GF-D8 (cell line): ENCODE results near the gene H6PD.

Experiments
- DNase-seq: peaks from one replicate; lab custom pipeline; 2025; lab: John Stamatoyannopoulos, UW

The H6PD gene

DNA sequence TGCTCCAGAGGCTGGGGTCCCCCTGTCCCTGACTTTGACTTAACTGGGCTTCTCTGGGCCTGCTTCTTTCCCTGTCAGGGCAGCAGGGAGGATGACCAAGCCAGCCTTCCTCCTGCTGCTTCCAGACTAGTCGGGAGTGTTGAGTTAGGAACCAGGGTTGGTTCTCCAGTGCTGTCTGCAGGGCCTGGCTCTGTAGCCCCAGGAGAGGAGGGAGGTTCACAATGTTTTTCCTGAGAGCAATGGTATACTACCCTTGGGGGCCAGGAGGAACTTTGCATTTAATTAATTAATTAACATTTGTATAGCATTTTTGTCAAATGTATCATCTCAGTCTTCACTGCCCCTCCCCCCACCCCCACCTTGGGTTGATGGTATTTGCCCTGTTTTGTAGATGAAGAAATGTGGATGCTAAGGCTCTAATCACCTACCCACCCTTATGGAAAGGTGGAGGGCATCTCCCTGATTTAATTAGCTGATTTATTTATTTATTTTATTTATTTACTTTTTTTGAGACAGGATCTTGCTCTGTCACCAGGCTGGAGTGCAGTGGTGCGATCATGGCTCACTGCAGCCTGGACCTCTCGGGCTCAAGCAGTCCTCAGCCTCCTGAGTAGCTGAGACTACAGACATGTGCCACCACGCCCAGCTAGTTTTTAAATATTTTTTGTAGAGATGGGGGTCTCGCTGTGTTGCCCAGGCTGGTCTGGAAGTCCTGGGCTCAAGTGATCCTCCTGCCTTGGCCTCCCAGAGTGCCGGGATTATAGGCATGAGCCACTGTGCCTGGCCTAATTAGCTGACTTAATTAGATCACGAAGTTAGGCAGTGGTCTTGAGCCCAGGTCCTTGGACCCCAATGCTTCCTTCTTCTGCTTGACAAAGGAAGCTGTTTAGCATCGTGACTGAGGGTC lies 6.6 kb downstream of the H6PD start:
- DNase-seq: no peak

DNA sequence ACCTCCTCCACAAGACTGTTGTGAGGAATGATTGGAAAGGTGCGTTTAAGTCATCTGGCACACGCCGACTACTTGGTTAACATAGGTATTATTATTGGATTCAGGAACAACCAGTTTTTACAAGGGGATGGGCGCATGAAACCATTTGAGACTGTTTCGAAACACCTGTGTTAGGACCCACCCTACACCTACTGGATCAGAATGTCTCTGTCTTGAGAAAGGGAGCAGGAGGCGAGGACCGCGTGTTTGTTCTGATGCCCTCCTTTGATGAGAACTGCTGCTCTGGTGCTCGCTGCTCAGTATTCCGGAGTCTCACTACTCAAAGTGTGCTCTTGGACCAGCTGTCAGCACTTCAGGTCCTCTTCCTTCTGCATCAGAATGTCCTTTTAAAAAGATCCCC lies 7.3 kb downstream of the H6PD start:
- no peak for DNase-seq

- peak; percentile 49 for DNase-seq
Observed at GRCh38 chr1:9242338-9242969, 7.9 kb downstream of the H6PD start.

- no peak for DNase-seq
Observed at GRCh38 chr1:9243066-9243739, 8.6 kb downstream of the H6PD start.

GRCh38 chr1:9244501-9245229 lies 10.1 kb downstream of the H6PD start:
- DNase-seq: peak; percentile 93

DNA sequence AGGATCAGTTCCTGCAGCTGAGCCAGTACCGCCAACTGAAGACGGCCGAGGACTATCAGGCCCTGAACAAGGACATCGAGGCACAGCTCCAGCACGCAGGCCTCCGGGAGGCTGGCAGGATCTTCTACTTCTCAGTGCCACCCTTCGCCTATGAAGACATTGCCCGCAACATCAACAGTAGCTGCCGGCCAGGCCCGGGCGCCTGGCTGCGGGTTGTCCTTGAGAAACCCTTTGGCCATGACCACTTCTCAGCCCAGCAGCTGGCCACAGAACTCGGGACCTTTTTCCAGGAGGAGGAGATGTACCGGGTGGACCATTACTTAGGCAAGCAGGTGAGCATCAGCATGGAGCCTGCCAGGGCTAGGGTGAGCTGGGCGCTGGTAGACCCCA lies 10.7 kb downstream of the H6PD start:
- DNase-seq: no peak

GRCh38 chr1:9245661-9246060 lies 11.1 kb downstream of the H6PD start:
- no peak for DNase-seq

GRCh38 chr1:9246215-9246614 lies 11.6 kb downstream of the H6PD start:
- no peak for DNase-seq

DNA sequence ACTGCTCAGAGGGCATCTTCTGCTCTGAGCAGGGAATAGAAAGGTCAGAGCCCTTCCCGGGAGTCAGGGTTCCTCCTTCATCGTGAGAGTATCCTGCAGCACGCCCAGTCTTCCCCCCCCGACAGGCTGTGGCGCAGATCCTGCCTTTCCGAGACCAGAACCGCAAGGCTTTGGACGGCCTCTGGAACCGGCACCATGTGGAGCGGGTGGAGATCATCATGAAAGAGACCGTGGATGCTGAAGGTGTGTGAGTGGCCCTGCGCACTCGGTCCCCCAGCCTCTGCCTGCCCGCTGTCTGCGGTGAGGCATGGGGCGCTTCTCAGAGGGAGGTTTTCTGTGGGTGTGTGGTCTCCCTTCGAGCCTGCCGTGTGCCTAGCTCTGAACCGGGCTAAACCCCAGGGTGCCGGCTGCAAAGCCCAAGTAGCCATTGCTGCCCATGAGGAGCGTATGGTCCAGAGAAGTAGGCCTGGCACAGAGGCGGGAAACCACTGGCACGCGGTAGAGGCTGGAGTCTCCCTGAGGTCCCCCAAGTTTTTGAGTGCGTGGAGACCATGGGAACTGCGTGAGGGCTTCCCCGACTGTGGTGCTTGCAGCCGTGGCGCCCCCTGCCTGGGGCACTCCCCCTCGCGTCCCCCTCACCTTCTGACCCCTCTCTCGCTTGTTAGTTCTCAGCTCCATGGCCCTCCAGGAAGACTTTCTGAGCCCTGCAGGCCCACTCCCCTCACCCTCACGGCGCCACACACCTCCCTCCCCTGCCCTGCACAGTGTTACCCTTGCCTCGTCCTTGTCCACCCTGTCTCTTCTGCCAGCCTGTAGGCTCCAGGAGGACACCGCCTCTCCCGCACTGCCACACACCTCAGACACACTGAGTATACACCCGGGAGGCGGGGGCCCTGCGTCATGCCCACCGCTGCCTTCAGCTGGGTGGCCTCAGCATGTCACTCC lies 12.5 kb downstream of the H6PD start:
- no peak for DNase-seq

DNA sequence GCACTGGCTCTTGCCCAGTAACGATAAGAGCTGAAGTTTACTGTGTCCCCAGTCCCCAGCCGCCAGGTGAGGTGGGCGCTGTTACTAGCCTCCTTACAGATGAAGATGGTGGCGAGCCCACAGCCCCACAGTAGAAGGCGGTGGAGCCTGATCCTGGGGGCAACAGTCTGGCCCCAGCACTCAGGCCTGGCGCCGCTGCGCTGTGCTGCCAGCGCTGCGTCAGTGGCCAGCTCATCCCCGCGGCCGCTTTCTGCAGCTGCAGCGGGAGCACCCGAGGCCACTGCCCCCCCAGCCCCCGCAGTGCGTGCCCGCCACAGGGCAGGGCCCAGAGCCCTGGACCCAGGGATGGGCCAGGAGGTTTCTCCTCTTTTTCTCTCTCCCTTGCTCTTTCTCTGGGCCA lies 13.3 kb downstream of the H6PD start:
- no peak for DNase-seq

DNA sequence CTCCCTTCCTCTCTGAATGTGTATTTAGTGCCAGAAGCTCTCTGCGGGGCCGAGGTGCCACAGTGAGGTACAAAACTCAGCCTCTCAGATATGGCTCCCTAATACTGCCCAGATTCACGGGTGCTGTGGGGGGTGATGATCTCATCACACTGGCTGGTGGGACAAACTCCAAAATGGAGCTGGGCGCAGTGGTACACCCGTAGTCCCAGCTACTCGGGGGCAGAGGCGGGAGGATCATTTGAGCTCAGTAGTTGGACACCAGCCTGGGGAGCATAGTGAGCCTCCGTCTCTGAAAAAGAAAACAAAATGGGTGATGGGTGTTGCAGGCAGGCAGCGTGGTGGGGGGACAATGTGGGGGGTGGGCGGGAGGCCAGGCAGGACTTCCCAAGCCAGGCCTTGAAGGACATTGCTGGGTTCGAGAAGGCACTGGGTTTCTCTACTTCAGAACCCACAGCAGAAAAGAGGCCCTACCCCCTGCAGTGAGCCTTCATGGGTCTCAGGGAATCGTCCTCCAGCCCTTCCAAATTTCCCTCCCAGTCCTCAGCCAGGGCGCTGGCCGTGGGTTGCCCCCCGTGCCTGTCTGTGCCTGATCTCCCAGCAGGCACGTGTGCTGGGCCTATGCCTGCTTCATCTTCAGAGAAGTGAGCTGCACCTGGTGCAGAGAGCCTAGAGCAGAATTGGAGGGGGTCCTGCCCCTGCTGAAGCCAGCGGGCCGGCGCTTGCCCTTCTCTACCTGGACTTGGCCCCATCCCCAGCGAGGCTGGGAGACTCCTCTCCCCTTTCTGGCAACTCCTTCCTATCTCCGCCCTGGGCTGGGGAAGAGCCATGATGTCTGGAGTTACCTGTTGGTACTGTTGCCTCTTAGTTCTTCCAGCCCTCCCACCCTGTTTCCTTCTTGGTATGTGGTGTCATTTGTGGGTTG lies 14.0 kb downstream of the H6PD start:
- DNase-seq: no peak

DNA sequence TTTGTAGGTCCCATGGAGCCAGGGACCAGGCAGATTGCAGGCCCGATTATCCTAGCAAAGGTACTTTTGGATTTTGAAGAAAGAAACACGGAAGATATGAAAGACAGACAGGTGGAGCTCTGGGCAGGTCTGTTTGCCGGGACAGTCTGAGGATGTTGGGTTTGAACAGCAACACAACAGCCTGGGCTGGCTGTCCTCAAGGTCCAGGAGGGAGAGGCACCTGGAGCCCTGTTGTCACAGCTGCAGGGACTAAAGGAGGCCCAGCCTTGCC lies 14.6 kb downstream of the H6PD start:
- DNase-seq: no peak

GRCh38 chr1:9249534-9250410 lies 15.2 kb downstream of the H6PD start:
- DNase-seq: no peak

- DNase-seq: no peak
Observed at GRCh38 chr1:9250411-9251381, 16.1 kb downstream of the H6PD start.

GRCh38 chr1:9251501-9251900 lies 16.9 kb downstream of the H6PD start:
- DNase-seq: no peak

GRCh38 chr1:9253004-9253403 lies 18.4 kb downstream of the H6PD start:
- DNase-seq: no peak

DNA sequence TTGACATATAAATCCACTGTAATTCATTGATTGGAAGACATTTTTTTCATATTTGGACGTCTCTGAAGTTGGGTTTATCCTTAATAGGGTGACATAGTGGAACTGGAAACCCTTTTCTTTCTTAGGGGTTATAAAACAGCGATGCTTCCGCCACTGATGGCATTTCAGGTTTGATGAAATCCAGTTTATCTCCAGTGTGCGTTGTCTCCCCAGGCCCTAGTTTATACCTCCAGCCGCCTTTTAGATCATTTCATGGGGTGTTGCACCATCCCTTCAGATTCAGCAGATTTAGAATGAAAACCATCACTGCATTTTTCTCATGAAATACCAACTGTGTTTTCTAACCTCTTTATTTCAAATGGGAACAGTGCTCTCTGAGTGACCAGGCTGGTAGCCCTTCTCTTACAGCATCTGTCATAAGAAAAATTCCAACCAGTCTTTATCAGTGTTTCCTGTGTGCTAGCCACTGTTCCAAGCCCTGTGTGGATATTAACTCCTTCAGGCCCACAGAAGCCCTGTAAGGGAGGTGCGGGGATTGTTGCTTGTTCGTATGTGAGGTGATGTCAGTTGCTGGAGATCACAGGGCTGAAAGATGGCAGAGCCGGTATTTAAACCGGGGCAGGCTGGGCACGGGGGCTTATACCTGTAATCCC lies 19.0 kb downstream of the H6PD start:
- no peak for DNase-seq

DNA sequence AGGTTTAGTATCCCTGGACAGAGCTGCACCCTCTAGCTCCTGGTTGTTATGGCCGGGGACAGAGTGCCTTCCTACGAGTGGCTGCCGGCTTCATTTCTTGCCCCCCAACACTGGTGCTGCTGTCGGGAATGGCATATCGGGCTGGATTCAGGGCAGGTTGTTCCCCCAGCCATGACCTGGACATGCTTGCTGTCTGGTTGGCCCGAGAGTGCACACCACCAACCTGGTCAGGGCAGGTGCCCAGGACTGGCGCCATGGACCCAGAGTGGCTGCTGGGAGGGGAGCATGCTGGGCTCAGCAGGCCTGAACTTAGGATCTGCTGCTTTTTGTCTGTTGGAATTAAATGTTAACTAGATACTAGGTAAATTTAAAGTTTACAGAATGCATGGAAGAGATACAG lies 21.8 kb downstream of the H6PD start:
- DNase-seq: no peak
